OCI-LY7 (cell line): ENCODE data around the gene SNAI3.

Experiments used
- EZH2phosphoT487 ChIP-seq: fragments of 200-600 bp; sonication (generic); IDR thresholded peaks from 2 replicates; pipeline ENCODE4 v1.6.1; 2018; ENCODE audit warnings: low read depth, borderline replicate concordance, mild to moderate bottlenecking, mixed run types, antibody characterized with exemption, low read length, moderate library complexity, mixed read lengths
- TF ChIP-seq, protein P1 (sequence below): fragments of 200-600 bp; sonication (generic); conservative IDR thresholded peaks from 2 replicates; pipeline ENCODE4 v1.5.1; 2014; ENCODE audit warnings: mild to moderate bottlenecking, antibody characterized with exemption, low read length, moderate library complexity, mixed read lengths

DNA sequence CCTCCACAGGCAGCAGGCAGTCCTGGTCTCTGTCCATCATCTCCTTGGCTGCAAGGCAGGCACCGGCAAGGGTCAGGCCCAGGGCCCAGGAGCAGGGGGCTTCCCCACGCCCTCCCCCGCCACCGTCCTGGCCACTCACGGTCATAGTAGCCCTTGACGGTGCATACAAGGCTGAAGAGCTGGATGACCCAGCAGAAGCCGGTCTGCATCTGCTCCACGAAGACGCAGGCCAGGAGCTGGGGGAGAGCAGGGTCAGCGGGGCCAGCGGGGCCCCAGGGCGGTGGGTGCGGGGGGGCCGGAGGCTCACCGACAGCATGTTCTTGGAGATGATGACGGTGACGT, 40.1 kb upstream of the SNAI3 start:
- TF ChIP-seq, protein P1, sequence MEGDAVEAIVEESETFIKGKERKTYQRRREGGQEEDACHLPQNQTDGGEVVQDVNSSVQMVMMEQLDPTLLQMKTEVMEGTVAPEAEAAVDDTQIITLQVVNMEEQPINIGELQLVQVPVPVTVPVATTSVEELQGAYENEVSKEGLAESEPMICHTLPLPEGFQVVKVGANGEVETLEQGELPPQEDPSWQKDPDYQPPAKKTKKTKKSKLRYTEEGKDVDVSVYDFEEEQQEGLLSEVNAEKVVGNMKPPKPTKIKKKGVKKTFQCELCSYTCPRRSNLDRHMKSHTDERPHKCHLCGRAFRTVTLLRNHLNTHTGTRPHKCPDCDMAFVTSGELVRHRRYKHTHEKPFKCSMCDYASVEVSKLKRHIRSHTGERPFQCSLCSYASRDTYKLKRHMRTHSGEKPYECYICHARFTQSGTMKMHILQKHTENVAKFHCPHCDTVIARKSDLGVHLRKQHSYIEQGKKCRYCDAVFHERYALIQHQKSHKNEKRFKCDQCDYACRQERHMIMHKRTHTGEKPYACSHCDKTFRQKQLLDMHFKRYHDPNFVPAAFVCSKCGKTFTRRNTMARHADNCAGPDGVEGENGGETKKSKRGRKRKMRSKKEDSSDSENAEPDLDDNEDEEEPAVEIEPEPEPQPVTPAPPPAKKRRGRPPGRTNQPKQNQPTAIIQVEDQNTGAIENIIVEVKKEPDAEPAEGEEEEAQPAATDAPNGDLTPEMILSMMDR, result no peak
- TF ChIP-seq EZH2phosphoT487, result no peak
